Measurements from ENCODE around the gene C15orf62.

The C15orf62 gene

DNA sequence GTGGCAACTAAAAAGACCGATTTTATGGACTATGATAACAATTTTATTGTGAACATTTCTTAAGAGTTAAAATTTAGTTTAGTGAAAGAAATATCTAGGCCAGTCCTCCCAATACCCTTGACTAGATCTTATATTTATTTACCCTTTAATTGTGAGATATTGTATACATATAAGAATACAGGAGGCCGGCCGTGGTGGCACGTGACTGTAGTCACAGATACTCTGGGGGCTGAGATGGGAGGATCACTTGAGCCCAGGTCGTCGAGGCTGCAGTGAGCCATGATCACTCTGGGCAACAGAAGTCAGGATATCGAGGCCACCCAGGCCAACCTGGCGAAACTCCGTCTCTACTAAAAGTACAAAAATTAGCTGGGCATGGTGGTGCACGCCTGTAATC is 14.0 kb upstream of the C15orf62 start:
- no peak for DNase-seq (ENCODE audit: low read depth)

DNA sequence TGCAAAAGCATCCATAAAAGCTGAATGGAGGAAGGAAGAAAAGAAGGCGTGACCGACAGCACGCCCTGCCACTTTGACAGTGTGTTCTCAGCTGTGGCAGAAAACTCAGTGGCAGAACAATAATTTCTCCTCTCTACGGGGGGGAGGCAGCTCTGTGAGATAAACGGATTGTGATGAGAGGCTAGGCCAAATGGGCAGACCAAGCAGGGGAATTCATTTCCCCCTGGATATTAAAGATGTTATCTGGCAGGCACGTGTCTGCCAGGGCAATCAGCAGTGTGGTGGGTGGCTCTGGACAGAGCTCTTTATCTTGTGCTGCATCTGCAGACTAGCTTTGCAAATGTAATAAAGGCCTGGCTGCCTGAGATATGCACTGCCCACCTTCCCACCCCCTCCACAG is 12.8 kb upstream of the C15orf62 start:
- DNase-seq (ENCODE audit: low read depth): no peak

DNA sequence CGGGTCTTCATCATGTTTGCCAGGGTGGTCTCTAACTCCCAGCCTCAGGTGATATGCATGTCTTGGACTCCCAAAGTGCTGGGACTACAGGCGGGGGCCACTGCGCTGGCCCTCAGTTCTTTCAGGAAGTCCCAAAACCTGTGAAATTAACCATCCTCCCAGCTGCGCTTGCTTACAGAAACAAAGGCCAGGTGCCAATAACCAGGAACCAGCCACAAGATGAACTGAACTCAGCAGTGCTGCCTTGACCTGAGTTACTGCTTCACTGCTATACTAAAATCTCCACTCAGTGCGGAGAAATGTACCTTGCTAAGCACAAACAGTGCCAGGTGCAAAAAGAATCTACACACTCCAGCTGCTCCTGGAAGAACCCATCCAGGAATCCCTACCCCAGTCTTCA is 9.8 kb upstream of the C15orf62 start:
- DNase-seq (ENCODE audit: low read depth): no peak

DNA sequence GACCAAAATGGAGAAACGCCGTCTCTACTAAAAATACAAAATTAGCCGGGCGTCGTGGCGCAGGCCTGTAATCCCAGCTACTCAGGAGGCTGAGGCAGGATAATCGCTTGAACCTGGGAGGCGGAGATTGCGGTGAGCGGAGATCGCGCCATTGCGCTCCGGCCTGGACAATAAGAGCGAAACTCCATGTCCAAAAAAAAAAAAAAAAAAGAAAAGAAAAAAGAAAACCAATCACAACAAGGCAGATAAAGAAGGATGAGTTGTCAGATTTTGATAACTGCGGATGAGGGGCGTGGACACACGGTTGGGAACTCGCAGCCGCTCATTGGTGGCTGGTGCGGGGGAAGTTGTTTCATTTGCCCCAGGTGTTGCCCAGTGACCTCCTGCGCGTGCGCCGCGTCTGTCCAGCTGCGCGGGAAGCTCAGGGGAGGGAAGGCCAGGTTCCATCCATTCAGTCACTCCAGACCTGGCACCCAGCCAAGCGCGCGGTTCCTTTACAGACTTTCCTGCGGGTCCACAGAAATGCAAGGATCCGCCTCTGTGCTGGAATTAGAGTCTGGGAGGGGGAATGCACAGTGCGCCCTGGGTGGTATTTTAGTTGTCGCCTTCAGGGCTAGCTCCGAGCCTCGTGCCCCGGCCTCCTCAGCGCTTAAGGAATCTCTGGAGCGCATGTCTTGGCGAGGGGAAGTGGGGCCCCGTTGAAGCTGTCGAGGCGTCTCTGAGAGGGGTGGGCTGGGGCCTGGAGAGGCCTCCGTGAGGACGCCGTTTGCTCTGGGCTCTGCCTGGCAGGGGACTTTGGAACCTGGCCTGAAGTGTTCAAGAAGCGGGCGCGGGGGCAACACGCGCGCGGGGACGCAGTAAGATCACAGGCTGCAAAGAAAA is 6.6 kb upstream of the C15orf62 start:
- peak; percentile 72 for DNase-seq (ENCODE audit: low read depth)

DNA sequence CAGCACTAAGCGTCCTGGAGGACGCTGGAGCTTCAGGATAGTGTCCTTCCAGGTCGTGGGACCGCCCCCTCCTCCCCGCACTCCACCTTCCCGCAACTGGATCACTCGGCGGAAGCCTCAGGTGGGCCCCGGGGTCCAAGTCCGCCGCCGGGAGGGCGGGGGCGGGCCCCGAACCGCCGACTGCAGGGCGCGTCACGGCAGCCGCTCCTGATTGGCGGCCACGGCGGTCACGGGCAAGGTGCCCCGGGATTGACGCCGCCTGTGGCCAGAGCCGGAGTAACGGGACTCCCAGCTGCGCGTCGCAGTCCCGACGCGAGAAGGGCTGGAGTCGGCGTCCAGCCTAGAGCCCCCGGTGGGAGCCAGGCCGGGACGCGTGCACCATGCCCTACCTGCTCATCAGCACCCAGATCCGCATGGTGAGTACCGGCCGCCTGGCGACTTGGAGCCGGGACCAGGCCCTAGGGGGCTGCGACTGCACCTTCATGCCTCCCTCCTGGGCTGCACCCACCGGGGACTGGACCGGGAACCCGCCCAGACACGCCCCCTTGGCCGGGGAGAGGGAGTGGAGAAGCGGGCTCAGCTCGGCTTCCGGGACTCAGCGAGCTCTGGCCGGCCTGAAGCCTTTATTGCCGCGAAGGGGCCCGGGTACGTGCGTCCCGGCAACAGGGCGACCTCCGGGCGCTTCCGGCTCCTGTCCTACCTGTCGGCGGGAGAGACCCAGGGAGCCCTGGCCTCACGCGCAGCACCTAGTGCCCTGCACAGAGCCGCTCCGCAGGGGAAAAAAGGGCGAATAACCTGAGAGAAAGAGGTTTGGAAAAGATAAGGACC is 5.8 kb upstream of the C15orf62 start, which contains the start of gene GCHFR:
GCHFR (plus strand) TSS at position 268 of the 828 bp plus-strand sequence; CDS start at position 381, 113 bp downstream.
- DNase-seq (ENCODE audit: low read depth): peak; percentile 70

DNA sequence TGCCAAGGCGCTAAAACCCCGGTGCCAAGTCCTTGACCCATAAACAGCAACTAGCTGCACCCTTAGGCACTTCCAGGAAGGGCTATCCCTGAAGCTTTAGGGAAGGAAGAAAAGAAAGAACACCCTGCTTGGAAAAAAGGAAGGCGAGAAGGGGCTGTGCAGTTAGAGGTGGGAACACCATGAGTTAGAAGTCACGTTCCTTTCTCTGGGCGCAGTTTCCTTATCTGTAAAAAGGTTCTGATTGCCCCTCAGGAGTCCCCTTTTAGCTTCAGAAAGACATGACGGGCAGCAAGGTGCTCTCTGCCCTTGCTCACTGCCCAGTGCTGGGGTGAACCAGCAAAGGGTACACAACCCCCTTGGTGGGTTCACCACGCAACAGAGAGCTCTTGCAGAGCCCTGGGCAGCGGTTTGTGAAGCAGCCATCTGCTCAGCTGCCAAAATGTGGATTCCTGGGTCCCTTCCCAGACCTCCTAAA is 5.1 kb upstream of the C15orf62 start:
- DNase-seq (ENCODE audit: low read depth): no peak

DNA sequence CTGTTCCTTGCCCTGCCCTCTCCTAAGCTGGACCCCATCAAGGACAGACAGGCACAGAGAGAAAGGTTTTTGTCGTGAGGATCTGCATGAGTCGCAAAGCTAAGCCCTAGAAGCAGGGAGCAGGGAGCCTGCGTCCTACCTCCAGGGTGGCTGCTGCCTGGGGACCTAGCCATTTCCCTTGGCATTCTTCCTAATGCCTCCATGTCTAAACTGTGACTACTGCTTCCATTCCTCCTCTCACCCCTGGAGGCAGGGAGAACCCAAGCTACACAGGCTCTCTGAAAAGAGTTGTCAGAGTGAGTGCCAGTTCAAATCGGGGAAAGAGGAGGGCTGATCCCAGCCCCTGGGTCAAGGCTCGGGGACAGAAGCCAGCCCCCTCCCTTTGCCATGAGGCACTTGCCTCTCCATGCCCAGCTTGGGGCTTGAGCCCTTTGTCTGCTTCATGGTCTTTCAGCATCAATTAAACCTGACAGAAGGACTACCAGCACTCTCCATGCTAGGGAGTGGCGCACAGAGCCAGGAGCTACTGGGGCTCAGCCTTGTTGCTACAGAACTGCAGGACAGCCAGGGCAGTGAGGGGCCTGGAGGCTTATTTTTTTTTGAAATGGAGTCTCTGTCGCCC is 3.5 kb upstream of the C15orf62 start:
- DNase-seq (ENCODE audit: low read depth): peak; percentile 75

DNA sequence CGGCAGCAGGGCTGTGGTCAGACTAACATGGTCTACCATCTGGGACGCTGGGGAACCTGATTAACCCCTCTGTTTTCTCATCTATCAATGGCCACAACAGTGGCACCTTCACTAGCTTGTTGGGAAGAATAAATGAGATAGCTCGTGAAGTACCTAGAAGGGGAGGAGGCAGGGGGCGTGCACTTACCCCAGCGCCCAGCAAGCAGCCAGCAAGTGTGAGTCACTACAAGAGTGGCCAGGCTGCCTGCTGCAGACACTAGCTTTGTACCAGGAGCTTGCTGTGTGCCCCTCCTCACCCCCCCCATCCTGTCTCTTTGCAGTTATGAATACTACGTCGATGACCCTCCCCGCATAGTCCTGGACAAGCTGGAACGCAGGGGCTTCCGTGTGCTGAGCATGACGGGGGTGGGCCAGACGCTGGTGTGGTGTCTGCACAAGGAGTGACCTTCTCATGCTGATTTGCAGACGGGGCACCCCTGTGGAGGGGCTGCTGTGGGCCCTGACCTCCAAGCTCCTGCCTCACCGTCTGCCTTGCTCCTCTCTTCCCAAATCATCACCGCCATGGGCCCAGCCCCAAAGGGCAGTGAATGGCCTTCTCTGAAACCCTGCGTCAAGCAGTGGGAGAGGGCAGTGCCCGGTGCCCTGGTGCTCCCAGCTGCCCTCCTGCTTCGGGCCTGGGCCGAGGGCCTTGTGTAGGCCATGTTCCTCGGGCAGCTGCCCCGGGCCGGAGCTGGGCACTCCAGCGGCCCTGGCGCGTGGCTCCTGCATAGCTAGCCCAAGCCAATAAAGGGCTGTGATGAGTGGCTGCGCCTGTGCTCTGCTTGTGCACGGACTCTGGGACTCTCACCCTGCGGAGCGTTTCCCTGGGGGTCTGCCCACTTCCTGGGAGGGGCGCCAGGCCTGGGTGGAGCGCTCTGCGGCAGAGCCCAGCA is 2.6 kb upstream of the C15orf62 start:
- peak; percentile 57 for DNase-seq (ENCODE audit: low read depth)

DNA sequence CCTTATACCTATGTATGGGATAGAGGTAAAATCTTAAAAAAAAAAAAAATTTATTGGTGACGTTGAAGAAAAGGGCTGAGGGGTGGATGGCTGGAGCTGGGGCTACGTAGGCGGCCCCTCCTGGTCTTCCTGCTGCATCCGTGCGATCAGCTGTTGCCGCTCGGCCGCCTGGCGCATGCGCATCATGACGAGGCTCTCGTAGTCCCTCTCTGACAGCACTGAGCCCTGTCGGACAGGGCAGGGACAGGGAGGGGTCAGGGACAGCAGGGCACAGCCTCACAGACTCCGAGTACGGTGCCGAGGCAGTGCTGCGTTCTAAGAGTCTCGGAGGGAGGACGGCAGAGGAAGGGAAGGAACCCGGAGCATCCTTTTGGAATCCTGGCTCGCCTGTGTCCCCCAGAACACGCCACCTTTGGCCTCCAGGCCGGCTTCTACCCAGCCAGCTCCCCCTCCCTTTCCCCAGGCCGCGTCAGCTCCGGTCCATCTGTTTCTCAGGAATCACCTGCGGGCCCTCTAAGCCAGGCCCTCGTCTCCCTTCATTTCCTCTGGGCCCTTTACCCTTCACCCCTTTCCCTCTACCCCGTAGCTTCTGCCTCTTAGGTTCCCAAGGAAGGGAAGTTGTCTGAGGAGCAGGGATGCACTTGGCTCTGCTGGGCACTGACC is 1.8 kb upstream of the C15orf62 start:
- no peak for DNase-seq (ENCODE audit: low read depth)

DNA sequence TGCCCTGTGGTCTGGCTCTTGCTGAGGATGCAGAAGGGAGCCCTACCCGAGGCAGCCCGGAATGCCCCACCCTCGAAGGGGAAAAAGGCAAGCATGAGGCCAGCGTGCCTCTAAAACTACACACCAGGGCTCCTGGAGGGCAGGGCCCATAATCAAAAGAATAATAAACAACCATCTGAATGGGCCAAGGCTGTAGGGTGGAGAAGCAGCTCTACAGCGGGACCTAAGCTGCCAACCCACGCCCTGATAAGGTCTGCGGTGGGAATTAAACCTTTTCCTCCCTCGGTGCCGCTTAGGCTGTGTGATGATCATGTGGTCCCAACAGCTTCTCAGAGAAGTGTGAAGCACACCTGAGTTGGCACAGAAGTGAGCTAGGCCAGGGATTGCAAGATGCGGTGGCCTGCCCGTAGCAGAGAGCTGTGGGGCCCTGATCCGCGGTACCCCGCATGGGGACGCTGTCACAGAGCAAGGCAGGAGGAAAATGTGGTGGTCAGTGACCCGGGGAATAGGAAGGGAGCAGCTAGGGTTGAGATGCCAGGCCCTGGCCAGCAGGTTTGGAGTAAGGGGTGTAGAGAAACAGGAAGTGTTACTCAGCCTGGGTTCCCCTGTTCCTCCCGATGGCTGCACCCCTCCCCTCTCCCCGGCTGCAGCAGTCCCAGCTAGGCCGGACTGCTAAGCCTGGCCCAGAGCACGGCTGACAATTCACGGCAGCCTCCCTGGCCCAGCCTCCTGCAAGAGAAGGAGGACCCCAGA is 1.1 kb upstream of the C15orf62 start:
- DNase-seq (ENCODE audit: low read depth): no peak

DNA sequence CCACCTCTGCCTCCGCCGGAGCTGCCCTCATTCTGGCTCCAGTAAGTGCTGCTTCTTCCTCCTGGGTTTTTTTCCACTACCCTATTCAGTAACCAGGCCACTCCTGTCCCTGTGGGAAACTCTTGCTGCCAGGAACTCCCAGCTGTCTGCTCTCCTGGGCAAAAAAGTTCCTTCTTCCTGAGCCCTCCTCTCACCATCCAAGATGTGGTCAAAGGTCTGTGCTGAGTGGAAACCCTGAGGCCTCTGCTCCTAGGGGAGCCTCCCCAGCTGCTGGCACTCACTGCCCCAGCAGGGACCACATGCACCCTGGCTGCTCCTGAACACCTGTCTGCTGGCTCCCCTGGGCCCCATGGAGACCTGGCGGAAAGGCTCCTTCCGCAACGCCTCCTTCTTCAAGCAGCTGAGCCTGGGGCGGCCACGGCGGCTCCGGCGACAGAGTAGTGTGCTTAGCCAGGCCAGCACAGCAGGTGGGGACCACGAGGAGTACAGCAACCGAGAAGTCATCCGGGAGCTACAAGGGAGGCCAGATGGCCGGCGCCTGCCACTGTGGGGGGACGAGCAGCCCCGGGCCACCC is 454 bp downstream of the C15orf62 start:
- no peak for DNase-seq (ENCODE audit: low read depth)

DNA sequence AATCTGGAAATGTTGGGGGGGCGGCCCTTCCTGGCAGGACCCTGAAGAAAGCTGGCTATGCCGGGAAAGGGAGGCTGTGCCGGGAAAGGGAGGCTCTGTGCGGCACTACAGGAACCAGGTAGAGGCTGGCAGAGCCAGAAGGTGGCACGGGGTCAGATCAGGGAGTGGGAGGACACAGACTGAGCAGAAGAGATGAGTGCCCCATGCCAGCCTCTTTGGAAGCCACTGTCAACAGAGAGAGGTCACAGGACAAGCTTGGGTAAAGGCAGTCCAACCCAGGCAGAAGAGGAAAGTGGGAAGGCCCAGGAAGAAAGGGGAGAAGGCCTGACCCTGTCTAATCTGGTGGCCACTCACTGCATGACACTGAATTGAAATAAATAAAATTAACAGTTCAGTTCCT is 1.5 kb downstream of the C15orf62 start:
- no peak for DNase-seq (ENCODE audit: low read depth)

DNA sequence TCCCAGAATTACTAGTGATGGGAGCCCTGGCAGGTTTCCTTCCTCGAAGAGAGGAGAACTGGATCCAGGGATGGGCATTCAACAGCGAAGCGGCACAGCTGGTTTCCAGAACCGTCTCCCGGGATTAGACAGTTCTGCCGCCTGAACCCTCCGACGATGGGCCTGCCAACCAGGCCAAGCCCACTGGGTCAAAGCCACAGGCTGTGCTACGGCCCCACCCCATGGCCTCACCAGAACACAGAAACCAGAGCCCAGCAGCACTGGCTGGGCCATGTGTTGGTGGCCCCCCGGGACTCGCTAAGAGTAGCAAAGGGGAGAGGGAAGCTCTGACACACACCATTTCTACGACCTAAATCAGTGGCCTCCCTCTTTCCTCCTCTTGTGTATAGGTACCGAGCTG is 2.2 kb downstream of the C15orf62 start:
- no peak for DNase-seq (ENCODE audit: low read depth)

DNA sequence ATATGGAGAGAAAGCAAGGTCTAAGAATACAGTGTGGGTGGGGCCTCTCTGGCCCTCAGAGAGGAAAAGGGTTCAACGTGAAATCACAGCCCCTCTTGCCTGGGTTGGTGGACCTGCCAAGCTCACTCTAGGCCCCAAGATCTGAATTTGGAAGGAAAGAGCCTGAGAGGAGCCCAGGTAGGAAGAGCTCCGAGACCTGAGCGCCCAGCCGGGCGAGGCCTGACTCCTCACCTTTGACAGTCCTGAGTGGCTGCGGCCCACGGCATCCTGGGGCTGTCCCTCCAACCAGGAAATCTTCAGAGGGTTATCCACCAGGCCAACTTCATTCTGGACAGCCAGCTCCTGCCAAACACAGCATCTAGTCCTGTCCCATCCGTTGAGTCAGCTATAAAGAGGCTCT is 3.7 kb downstream of the C15orf62 start:
- no peak for DNase-seq (ENCODE audit: low read depth)

DNA sequence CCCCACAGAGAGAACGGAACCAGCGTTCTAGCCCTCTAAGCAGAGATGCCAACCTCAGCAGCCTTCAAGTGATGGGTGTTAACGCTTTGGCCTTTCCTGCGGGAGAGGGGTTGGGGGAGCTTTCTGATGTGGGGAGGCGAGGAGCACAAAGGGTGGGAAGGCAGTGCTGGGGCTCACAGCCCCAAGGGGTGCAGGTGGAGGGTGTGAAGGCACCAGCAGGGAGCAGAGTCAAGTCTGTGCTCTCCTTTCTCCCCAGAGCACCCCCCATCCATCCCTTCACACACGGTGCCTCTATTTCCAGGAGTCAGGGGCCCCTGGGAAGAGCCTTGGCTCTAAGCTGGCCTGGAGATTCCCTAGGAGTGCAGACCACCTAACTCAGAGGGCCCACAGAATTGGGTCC is 4.1 kb downstream of the C15orf62 start:
- DNase-seq (ENCODE audit: low read depth): no peak

DNA sequence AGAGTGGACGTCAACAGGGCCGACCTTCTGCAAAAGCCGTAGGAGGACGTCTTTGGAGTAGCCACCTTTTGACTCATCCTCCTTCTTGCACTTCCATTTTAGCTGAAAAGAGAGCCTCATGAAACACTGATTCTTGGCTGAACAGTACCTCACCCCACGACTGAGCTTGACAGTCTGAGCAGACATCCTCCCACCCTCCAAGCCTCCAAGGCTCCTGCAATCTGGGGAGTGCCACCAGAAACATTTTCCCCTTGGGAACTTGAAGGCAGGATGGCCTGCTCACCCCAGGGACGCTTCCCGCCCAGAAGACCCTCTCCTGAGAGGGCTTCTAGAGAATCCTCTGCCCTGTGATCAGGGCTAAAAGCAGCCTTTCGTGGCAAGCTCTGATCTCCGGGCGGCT is 5.2 kb downstream of the C15orf62 start:
- no peak for DNase-seq (ENCODE audit: low read depth)

DNA sequence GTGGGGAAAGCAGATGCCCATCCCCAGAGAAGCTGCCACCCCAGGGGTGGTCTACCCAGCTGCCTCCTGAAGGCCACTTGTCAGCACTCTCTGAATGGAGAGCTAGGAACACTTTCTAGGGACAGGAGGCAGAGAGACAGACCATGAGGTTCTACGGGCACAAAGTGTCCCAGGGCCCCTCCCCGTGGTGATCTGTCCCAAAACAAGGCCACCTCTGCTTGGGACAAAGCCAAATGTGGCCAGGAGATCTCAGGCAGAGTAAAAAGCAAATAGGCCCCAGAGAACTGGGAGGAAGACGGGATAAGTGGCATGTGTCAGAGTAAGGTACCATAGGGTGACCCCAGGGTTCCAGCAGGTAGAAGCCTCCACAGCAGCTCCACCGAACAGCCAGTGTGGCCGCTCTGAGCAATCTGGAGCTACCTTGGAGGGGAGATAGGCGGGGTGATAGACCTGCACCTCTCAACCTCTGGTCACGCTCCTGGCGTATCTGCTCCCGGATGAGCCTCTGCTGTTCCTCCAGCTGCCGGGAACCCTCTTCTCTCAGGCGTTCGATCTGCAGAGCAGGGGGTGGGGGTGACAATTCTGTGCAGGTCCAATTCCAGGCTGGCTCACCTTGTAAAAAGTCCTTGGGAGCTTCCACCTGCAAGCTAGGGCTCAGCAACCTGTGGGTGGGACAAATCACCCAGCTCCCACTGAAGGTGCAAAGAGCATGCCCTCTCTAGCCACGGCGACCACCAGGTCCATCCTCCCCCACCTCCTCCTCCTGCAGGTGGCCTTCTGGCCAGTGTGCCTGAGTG is 6.2 kb downstream of the C15orf62 start:
- DNase-seq (ENCODE audit: low read depth): no peak

DNA sequence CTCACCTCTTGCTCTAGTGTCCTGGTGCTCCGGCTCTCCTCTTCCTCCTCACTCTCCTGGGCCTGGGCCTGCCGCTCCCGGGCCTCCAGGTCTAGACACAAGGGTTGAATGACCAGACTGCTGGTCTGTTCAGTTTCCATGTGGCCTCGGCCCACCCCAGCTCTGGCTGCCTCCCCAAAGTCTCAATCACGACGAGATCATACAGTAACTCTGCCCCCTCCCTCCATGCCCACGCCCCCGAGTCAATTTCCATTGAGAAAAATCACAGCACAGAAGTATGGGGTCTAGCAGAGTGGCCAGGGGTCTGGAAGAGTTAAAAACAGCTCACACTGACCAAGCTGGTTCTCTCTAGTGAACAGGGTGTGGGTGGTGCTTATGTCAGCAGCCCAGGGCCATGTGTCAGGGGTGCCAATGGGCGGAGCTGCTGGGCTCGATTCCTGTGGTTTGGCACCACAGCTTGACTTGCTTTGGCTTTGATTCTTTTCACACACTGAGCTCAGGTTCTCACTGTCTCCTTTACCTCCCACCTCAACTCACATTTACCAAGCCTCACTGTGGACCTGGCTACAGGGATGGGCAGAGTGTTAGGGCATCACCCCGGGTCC is 6.9 kb downstream of the C15orf62 start:
- DNase-seq (ENCODE audit: low read depth): peak; percentile 64

Measured in EH (cell line).